ENCODE measurements around the gene SEMG1. TPM values are rescaled to one million over a fixed set of nuclear protein-coding genes. Genes with fewer than 3 reads are reported as not detected.

SEMG1 gene, protein sequence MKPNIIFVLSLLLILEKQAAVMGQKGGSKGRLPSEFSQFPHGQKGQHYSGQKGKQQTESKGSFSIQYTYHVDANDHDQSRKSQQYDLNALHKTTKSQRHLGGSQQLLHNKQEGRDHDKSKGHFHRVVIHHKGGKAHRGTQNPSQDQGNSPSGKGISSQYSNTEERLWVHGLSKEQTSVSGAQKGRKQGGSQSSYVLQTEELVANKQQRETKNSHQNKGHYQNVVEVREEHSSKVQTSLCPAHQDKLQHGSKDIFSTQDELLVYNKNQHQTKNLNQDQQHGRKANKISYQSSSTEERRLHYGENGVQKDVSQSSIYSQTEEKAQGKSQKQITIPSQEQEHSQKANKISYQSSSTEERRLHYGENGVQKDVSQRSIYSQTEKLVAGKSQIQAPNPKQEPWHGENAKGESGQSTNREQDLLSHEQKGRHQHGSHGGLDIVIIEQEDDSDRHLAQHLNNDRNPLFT
- total RNA-seq, result not detected
- polyA plus RNA-seq (2013, experiment 1 of 2), result not detected
- polyA plus RNA-seq (2013, experiment 2 of 2), result not detected
- total RNA-seq, result 0 to 0.07 (median 0) reads per million in 172 experiments

DNA sequence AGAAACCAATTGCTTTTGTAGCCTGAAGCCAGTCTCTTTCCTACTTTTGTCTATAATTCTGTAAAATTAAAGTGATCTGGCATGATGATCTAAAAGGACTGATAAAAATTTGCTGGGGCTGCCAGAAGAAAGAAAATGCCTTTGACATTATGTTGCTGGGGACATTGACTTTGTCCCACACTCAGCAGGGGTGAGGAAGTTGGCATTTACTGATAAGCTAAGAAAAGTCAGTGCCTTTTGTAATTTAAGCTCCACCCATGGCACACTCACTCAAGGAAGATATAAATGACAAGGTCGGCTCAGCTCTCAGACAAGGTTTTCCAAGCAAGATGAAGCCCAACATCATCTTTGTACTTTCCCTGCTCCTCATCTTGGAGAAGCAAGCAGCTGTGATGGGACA lies at the start of gene SEMG1:
TSS of gene SEMG1 (plus strand) at position 309 of the 400 bp plus-strand sequence. CDS start at position 330, 21 bp downstream.
- Histone ChIP-seq H3K4me1 (ENCODE audit: insufficient read depth, low read length) (no peaks in the 10 kb centered on the region), H3K36me3 (ENCODE audit: insufficient read depth, low read length) (no peaks in the 10 kb centered on the region), H3K27me3 (ENCODE audit: control insufficient read depth in 1 of 2, insufficient read depth in 2 of 2, low read length in 2 of 2) (peaks cover 5 to 31% of the 10 kb centered on the region in 2 experiments), H3K4me3 (ENCODE audit: low read length) (no peak within 1 kb of the TSS), H3K27ac (ENCODE audit: low read depth in 1 of 2, low read length in 2 of 2) (no peak within 1 kb of the TSS), H3K9me3 (ENCODE audit: control insufficient read depth in 1 of 2, insufficient read depth in 1 of 2, low read length in 2 of 2) (peaks cover 0 to 11% of the 10 kb centered on the region in 2 experiments)
- H3K27me3 Mint-ChIP-seq, result peaks cover 65% of the 10 kb centered on the region
- ChIA-PET CTCF (no interaction called here), POLR2A (no interaction called here)
- no peak within 1 kb of the TSS for H3K27ac Mint-ChIP-seq
- TF ChIP-seq, protein P1, sequence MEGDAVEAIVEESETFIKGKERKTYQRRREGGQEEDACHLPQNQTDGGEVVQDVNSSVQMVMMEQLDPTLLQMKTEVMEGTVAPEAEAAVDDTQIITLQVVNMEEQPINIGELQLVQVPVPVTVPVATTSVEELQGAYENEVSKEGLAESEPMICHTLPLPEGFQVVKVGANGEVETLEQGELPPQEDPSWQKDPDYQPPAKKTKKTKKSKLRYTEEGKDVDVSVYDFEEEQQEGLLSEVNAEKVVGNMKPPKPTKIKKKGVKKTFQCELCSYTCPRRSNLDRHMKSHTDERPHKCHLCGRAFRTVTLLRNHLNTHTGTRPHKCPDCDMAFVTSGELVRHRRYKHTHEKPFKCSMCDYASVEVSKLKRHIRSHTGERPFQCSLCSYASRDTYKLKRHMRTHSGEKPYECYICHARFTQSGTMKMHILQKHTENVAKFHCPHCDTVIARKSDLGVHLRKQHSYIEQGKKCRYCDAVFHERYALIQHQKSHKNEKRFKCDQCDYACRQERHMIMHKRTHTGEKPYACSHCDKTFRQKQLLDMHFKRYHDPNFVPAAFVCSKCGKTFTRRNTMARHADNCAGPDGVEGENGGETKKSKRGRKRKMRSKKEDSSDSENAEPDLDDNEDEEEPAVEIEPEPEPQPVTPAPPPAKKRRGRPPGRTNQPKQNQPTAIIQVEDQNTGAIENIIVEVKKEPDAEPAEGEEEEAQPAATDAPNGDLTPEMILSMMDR (IDR thresholded peaks at IDR 0.05), result no peak
- H3K4me3 Mint-ChIP-seq, result no peak within 1 kb of the TSS
- ATAC-seq (ENCODE audit: poor library complexity), result no peak
- no peak for DNase-seq
- H3K4me1 Mint-ChIP-seq (ENCODE audit: low read depth), result no peaks in the 10 kb centered on the region
- peaks cover 3% of the 10 kb centered on the region for H3K9me3 Mint-ChIP-seq
- no peaks in the 10 kb centered on the region for H3K36me3 Mint-ChIP-seq (ENCODE audit: low read depth)
- intact Hi-C loops (cut with DNase I, micrococcal nuclease), result no loop called here

DNA sequence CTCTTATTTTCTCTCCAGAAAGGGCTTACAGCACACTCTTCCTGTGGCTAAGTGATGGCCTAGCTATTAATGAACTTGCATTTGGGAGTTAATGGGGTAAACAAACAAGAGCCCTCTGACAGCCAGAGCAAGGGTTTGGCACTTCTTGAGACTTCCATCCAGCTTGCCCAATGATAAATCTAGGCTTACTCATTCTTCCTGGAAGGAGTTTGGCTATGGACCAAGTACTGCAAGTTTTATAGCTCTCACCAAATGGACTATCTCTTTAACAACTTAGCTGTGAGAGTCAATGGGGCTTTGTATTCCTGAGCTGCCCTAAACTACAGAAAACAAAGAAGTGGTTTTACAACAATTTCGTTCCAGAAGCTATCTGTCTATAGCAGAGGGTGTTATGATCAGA lies 48.9 kb upstream of the SEMG1 start:
- no peaks in the 10 kb centered on the region for H3K4me1 Mint-ChIP-seq (ENCODE audit: low read depth)
- no peaks in the 10 kb centered on the region for H3K4me1 ChIP-seq (ENCODE audit: insufficient read depth, low read length)
- H3K9me3 Mint-ChIP-seq, result peaks cover 24% of the 10 kb centered on the region
- H3K27ac Mint-ChIP-seq, result no peak overlapping the region
- H3K4me3 Mint-ChIP-seq, result no peak overlapping the region
- POLR2A ChIA-PET, result interaction anchor here (0.6 kb wide), 1 partner anchor 219 kb away, joined by 3 read pairs; no protein-coding TSS in a partner anchor
- ATAC-seq (ENCODE audit: poor library complexity) (no peak), DNase-seq (no peak)
- peaks cover 65% of the 10 kb centered on the region for H3K27me3 Mint-ChIP-seq
- H3K4me3 ChIP-seq (ENCODE audit: low read length), result no peak overlapping the region
- peaks cover 0 to 6% of the 10 kb centered on the region in 2 experiments for H3K27me3 ChIP-seq (ENCODE audit: control insufficient read depth in 1 of 2, insufficient read depth in 2 of 2, low read length in 2 of 2)
- CTCF ChIA-PET, result interaction anchor here (1.7 kb wide), 1 partner anchor 14 kb away, joined by 3 read pairs; no protein-coding TSS in a partner anchor
- H3K9me3 ChIP-seq (ENCODE audit: control insufficient read depth in 1 of 2, insufficient read depth in 1 of 2, low read length in 2 of 2), result peaks cover 11 to 24% of the 10 kb centered on the region in 2 experiments
- H3K36me3 ChIP-seq (ENCODE audit: insufficient read depth, low read length), result no peaks in the 10 kb centered on the region
- H3K27ac ChIP-seq (ENCODE audit: low read depth in 1 of 2, low read length in 2 of 2), result no peak overlapping the region
- TF ChIP-seq, protein P1 (IDR thresholded peaks at IDR 0.05), result no peak
- H3K36me3 Mint-ChIP-seq (ENCODE audit: low read depth), result peaks cover 4% of the 10 kb centered on the region
- intact Hi-C loops (cut with DNase I, micrococcal nuclease), result no loop called here

DNA sequence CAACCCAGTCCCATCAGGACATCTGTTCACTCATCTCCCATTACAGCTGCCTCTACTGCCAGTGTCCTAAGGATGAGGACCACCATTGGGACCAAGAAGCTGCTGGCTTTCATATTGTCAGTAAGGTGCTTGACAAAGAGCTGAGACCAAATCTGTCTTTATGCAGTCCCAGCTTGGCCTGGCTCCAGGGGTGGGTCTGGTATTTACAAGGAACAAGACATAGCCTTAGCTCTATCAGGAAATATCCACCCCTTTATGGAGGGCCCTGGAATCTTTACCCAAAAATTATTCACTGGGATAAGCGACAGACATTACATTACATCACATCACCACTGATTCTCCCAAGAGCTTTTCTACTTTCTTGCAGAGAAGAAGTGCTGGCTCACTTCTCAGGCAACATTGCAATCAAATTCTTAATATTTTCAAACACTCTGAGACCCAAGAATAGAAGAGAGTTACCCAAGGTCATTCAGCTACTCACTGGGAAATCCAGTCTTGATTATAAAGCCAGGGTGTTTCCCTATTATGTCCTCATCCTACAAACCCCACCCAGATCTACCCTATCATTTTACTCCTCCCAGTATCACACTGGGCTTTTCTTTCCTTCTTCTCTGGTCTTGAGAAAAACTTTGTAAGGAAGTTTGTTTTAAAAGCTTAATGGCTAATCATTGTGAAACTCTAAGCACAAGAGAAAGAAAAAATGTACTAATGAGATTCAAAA lies 43.6 kb upstream of the SEMG1 start:
- no peaks in the 10 kb centered on the region for H3K4me1 ChIP-seq (ENCODE audit: insufficient read depth, low read length)
- Mint-ChIP-seq H3K4me1 (ENCODE audit: low read depth) (no peaks in the 10 kb centered on the region), H3K27ac (no peak overlapping the region), H3K4me3 (no peak overlapping the region), H3K27me3 (peaks cover 74% of the 10 kb centered on the region), H3K9me3 (peaks cover 20% of the 10 kb centered on the region), H3K36me3 (ENCODE audit: low read depth) (peaks cover 4% of the 10 kb centered on the region)
- H3K27ac ChIP-seq (ENCODE audit: low read depth in 1 of 2, low read length in 2 of 2), result no peak overlapping the region
- TF ChIP-seq, protein P1 (IDR thresholded peaks at IDR 0.05), result no peak
- ATAC-seq (ENCODE audit: poor library complexity) (no peak), DNase-seq (no peak)
- H3K27me3 ChIP-seq (ENCODE audit: control insufficient read depth in 1 of 2, insufficient read depth in 2 of 2, low read length in 2 of 2), result peaks cover 4 to 23% of the 10 kb centered on the region in 2 experiments
- H3K9me3 ChIP-seq (ENCODE audit: control insufficient read depth in 1 of 2, insufficient read depth in 1 of 2, low read length in 2 of 2), result peaks cover 4 to 21% of the 10 kb centered on the region in 2 experiments
- POLR2A ChIA-PET, result no interaction called here
- intact Hi-C loops (cut with DNase I, micrococcal nuclease), result no loop called here
- H3K4me3 ChIP-seq (ENCODE audit: low read length), result no peak overlapping the region
- no peaks in the 10 kb centered on the region for H3K36me3 ChIP-seq (ENCODE audit: insufficient read depth, low read length)
- CTCF ChIA-PET, result no interaction called here
